Testis (tissue), 3 donors: ENCODE results near the gene NRXN3. TPM values are rescaled to one million over a fixed set of nuclear protein-coding genes. Genes with fewer than 3 reads are reported as not detected.

Experiments used
- DNase-seq: peaks from one replicate; pipeline ENCODE4 v3.0.0-alpha.2; 2019
- H3K27ac ChIP-seq, 2 donors: fragments of 200-600 bp; sonication (generic); one replicate each; pipeline ENCODE4 v1.5.1; 2019
- H3K27me3 ChIP-seq: fragments of 200-600 bp; sonication (generic); one replicate; pipeline ENCODE4 v1.5.1; 2019
- H3K36me3 ChIP-seq: fragments of 200-600 bp; sonication (generic); one replicate; pipeline ENCODE4 v1.5.1; 2017; ENCODE audit warnings: low read depth; ENCODE audit errors: missing control alignments
- H3K4me1 ChIP-seq: fragments of 200-600 bp; sonication (generic); one replicate; pipeline ENCODE4 v1.5.1; 2019
- H3K4me3 ChIP-seq, 2 donors: fragments of 200-600 bp; sonication (generic); one replicate each; pipeline ENCODE4 v1.5.1; 2017 to 2019
- H3K9me3 ChIP-seq: fragments of 200-600 bp; sonication (generic); one replicate; pipeline ENCODE4 v1.5.1; 2017
- CTCF ChIP-seq, 3 experiments: fragments of 450-650 bp in 2 of 3; fragments of 200-600 bp in 1 of 3; sonication (generic) in 1 of 3; IDR thresholded peaks; one replicate each; pipeline ENCODE4 v1.5.1; 2016 to 2019; ENCODE audit warnings: antibody characterized with exemption in 3 of 3, mild to moderate bottlenecking in 2 of 3, moderate library complexity in 1 of 3
- POLR2A ChIP-seq: fragments of 450-650 bp; IDR thresholded peaks from one replicate; pipeline ENCODE4 v1.6.1; 2017; ENCODE audit warnings: antibody characterized with exemption, mild to moderate bottlenecking, moderate library complexity
- WGBS, 2 donors: methylation state at CpG; one replicate each; pipeline ENCODE4 v1.1.5; 2018; 5-methylcytosine and 5-hydroxymethylcytosine counted together
- intact Hi-C: fragments of 100-400 bp; cut with DNase I; formaldehyde crosslinking; loops from one replicate; pipeline ENCODE4 v1.15.1; 2023; ENCODE audit warnings: low total_unique reads
- polyA plus RNA-seq: library from polyadenylated mRNA; stranded (reverse); fragments of 350-450 nt; fragmentation: Illumina TruSeq; extraction: RNeasy Lipid Tissue Mini Kit (QIAGEN cat#74804); gene quantifications from one replicate; pipeline ENCODE4 v1.2.3, GENCODE V29; 2014; ENCODE audit warnings: low read depth, low replicate concordance; ENCODE audit not compliant: insufficient read depth
- total RNA-seq, 2 donors: library from RNA; depleted of rRNA; stranded (reverse); fragments of >200 nt; gene quantifications; one replicate each; pipeline ENCODE4 v1.2.3, GENCODE V29; 2016

The NRXN3 gene
- total and polyA plus RNA-seq, 3 donors from 2014 or later, result 3.5 to 8.0 (median 3.9) TPM

- H3K27ac ChIP-seq, result no peak overlapping the region
- no peak overlapping the region for H3K4me3 ChIP-seq
- no peaks in the 10 kb centered on the region for H3K4me1 ChIP-seq
- no peak for TF ChIP-seq POLR2A
- no peak for TF ChIP-seq CTCF (IDR thresholded peaks at IDR 0.05)
- no peaks in the 10 kb centered on the region for H3K36me3 ChIP-seq
- no peaks in the 10 kb centered on the region for H3K9me3 ChIP-seq
- H3K27me3 ChIP-seq, result no peaks in the 10 kb centered on the region
- intact Hi-C loops, result no loop called here
- DNase-seq, result no peak
Observed at GRCh38 chr14:78705989-78706388, 535.8 kb downstream of the NRXN3 start.

GRCh38 chr14:78709795-78710557 is 539.8 kb downstream of the NRXN3 start:
- no peak for DNase-seq
- no peak overlapping the region for H3K27ac ChIP-seq
- no peaks in the 10 kb centered on the region for H3K9me3 ChIP-seq
- no peaks in the 10 kb centered on the region for H3K27me3 ChIP-seq
- no peak overlapping the region for H3K4me3 ChIP-seq
- H3K36me3 ChIP-seq, result no peaks in the 10 kb centered on the region
- no peaks in the 10 kb centered on the region for H3K4me1 ChIP-seq
- 90 to 91% methylated on average over 5 of the region's 5 CpGs for WGBS, 2 donors
- no peak for TF ChIP-seq POLR2A
- TF ChIP-seq CTCF (IDR thresholded peaks at IDR 0.05), result no peak
- intact Hi-C loops, result no loop called here

GRCh38 chr14:78710963-78711362 is 540.8 kb downstream of the NRXN3 start:
- intact Hi-C loops, result no loop called here
- 72 to 76% methylated on average over 4 of the region's 4 CpGs for WGBS, 2 donors

GRCh38 chr14:78713716-78714115 is 543.5 kb downstream of the NRXN3 start:
- no peaks in the 10 kb centered on the region for H3K4me1 ChIP-seq
- H3K9me3 ChIP-seq, result no peaks in the 10 kb centered on the region
- no peak for DNase-seq
- intact Hi-C loops, result no loop called here
- H3K27me3 ChIP-seq, result no peaks in the 10 kb centered on the region
- H3K36me3 ChIP-seq, result no peaks in the 10 kb centered on the region
- no peak overlapping the region for H3K4me3 ChIP-seq
- TF ChIP-seq POLR2A, result no peak
- no peak for TF ChIP-seq CTCF (IDR thresholded peaks at IDR 0.05)
- no peak overlapping the region for H3K27ac ChIP-seq

More at GRCh38 chr14:78710963-78711362, 540.8 kb downstream of the NRXN3 start:
- Histone ChIP-seq H3K36me3 (no peaks in the 10 kb centered on the region), H3K27ac (no peak overlapping the region), H3K27me3 (no peaks in the 10 kb centered on the region), H3K9me3 (no peaks in the 10 kb centered on the region), H3K4me3 (no peak overlapping the region), H3K4me1 (no peaks in the 10 kb centered on the region)
- no peak for DNase-seq
- TF ChIP-seq POLR2A (no peak), CTCF (IDR thresholded peaks at IDR 0.05) (no peak)

GRCh38 chr14:78714711-78715110 is 544.5 kb downstream of the NRXN3 start:
- intact Hi-C loops, result no loop called here
- H3K4me1 ChIP-seq, result no peaks in the 10 kb centered on the region
- 67 to 83% methylated on average over 14 to 18 of the region's 18 CpGs for WGBS, 2 donors
- no peak for DNase-seq
- no peaks in the 10 kb centered on the region for H3K36me3 ChIP-seq
- H3K9me3 ChIP-seq, result no peaks in the 10 kb centered on the region
- no peaks in the 10 kb centered on the region for H3K27me3 ChIP-seq
- TF ChIP-seq CTCF (IDR thresholded peaks at IDR 0.05) (no peak), POLR2A (no peak)
- no peak overlapping the region for H3K27ac ChIP-seq
- H3K4me3 ChIP-seq, result no peak overlapping the region
